ELR (cell line): ENCODE data around the gene CADPS.

Source experiments
- DNase-seq: peaks from one replicate; pipeline ENCODE4 v3.0.0-alpha.2; 2015; ENCODE audit warnings: low read depth

Gene CADPS

DNA sequence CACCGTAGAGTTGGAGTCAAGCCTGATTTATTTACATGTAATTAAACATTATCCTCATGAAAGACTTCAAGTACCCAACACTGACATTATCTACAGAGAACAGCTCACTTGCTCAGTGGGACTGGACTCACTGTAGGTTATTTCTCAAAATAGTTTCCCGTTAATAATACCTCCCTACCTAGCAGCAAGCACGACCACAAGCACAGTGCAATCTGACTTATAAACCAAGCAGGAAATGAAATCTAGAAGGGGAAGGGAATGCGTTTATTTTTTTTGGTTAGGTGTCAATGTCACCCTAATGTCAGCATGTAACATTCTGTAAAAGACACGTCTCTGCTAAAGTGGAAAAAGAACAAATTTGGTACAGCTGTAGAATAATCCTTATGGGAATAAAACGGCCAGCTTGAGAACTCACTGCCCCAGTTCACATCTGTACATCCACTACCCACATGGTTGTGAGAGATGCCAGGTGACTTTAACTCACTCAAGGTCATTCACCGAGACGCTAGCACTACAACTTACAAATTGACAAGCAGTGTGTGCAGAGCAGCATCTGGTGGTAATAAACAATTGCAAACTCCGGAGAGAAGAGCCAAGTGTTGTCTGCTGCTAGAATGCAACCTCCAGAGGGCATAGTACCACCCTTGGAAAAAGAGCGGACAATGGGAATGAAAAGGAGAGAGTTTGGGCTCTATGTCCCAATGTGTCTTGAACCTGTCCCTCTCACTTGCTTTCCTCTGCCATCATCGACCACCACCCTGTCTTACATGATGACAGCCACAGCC, 242.5 kb downstream of the CADPS start:
- DNase-seq: peak; percentile 25

DNA sequence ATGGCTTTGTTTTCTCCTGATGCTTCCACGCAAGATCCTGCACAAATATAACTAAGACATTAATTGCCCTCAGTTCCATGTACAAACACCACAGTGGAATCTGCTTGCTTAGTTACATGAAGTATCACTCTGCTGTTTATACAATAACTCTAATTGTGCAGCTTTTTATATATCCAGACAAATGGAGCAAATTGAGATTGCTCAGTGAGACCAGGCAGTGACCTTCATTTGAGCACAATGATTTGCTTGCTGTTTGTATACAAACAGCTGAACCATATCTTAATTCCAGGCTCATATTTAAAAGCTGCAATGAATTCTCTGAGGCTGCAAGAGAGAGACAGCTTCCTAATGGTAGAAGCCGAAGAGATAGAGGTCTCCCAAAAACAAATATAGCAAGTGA, 243.7 kb downstream of the CADPS start:
- no peak for DNase-seq

DNA sequence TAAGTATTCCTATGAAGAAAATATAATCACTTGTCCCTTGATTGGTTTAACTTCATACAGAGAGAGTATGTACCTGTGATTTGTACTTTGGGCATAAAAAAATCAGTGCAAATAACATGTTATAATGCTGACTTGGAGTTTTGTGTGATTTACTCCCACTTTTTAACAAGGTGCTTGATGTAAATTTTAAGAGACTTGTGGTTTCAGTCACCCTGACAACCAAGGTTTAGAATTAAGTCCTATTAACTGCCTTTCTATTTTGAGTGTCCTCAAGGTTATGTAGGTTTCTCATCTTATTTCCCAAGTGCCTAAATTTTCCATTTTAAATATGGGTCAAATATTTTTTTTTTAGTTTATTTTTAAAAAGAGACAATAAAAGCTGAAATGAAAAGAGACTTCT, 244.6 kb downstream of the CADPS start:
- no peak for DNase-seq

DNA sequence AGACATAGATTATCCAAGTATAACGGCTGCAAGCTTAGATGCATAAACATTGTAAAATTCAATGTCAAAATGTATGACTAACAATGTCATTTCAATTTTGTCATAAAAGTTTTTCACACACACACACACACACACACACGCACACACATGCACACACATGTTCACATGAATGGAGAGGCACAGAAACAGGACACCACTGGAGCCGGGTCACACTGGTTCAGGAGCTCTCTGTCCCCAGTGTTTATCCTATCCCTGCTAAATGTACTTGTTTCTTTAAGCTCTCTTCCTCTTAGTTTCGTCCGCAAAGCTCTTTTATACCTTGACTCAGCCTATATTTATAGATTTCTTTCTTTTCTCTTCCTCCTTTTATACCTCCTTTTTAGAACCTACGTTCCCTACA, 249.9 kb downstream of the CADPS start:
- no peak for DNase-seq

DNA sequence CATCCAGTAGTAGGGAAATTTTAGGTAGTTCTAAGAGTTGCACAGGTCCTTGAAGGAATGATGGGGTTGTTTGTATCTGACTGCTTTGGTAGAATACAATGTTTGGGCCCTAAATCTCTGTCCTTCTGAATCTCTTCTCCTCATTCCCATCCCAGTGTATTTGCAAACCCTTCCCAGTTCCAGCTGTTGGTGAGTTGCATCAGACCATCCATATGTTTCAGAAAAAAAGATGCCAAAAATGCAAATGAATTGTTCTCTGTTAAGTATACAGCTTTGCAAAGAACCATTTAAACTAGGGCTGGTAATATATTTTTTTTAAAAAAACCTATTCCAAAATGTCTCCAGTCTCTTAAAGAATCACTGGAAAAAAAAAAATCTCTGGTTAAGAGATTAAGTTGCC, 251.0 kb downstream of the CADPS start:
- DNase-seq: no peak

DNA sequence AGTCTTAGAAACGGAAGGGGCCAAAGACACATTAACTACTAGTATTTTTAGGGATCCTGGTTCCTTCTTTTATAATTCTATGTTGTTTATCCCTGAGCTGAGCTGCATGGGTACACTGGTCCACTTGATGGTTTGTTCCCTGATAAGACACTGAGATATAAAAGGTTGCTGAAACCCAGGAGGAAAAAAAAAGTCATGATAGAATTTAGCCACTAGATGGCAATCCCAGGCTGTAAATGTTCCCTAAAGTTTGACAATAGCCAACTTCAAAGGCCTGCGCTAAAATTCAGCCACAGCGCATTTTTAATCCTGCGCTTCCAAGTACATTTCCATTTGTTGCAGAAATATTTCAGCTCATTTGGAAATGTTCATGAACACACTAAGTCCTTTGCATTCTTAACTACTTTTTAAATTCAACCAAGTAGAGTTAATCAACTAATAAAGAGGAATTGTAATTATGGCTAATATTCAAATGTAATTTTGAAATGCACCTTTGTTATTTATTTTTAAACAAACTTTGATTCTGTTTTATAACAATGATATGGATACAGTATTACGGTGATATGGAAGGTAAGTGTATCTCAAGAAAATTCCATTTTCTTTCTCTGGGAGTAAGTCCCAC, 252.6 kb downstream of the CADPS start:
- peak; percentile 69 for DNase-seq

DNA sequence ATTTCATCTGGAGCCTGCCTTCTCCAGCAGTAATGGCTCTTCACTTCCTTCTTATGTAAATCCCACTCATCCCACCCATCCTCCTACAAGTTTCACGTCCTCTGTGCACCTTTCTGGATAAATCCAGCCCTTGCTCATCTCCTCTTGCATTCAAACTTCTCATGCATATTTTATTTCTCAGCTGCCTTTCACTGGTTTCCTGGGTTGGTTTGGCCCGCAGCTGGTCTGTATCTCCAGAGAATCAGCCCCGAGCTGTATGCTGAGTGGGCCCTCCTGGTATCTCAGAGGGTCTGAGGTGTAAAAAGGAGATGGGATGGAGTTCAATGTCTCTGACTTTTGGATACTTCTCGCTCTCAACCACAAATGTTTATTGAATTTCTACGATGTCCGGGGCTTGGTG, 253.3 kb downstream of the CADPS start:
- DNase-seq: no peak

DNA sequence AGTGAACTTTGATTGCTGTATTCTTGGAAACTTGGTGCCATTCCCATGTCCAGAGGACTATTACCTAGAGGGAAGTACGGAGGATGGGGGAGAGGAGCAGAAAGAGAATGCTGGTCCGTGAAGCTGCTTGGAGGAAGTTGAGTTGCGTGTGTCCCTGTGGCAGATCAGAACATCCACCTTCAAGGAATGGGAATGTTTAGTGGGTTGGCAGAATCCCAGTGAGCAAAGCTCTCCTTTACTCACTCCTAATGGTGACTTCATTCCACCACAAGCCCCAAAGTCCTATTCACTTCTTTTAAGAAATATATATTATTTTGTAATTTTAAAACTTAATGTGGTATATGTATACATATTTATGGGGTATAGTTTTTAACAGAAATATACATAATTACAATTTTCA, 254.0 kb downstream of the CADPS start:
- DNase-seq: no peak

DNA sequence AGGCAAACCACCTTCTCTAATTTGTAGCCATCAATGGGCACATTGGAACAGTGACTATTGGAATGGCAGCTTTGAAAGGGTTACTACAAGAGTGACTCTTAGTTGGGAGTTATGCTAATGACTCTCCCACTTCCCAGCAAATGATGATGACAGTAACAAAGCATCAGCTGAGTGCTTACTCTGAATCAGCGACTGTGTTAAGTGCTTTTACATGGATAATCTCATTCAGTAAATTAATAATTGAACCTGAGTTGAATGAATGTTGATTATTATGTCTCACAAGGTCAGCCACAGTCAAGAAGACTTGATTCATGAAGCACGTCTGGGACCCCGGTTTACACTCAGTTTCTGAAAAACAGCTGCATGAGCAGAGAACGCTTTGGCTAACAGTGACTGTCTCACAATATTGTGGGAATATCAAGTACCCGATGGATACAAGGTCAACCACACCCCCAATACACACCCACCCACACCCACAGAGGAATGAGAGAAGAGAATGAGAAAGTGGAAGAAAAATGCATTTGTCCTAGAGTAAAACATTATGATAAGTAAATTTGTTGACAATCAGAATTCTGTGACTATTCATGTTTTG, 259.9 kb downstream of the CADPS start:
- peak; percentile 30 for DNase-seq

DNA sequence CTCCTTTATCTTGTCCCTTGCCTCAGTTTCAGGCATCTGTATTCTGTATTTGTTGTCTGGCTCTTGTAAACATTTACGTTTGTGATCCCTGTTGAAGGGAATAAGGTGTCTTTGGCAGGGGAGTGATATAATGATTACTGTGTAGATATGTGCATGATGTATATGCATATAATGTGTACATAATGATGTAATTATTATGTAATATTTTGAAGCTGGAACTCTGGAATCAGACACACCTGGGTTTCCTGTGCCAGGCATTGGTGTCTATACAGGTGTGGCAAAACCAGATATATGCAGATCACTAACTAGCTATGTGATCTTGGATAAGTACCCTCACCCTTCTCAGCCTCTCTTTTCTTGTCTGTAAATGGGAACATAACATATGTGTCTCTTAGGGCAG, 260.7 kb downstream of the CADPS start:
- no peak for DNase-seq

DNA sequence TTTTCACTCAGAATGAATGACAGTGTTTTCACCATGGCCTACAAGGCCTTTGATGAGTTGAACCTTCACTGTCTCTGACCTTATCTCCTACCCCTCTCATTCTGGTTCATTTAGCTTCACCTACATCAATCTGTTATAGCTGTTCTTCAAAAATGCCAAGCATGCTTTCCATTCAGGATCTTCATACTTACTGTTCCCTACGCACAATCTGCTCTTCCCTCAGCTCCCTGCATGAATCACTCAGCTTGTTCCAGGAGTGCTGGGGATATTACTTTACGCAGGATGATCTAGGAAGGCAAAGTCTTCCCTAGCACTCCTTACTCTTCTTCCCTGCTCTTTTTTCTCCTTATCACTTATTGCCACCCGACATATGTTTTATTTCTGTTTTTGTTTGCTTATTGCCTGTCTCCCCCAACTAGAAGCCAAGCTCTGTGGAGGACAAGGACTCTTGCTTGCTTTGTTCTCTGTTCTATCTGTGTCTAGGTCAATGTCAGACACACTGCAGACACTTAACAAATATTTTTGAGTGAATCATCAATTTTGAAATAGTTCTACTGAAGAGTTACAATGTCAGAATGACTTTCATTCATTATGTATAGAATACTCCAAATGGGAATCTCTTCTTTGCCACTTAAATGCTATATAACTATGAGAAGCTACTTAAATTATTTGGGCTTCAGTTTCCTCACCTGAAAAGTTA, 263.5 kb downstream of the CADPS start:
- peak; percentile 64 for DNase-seq

DNA sequence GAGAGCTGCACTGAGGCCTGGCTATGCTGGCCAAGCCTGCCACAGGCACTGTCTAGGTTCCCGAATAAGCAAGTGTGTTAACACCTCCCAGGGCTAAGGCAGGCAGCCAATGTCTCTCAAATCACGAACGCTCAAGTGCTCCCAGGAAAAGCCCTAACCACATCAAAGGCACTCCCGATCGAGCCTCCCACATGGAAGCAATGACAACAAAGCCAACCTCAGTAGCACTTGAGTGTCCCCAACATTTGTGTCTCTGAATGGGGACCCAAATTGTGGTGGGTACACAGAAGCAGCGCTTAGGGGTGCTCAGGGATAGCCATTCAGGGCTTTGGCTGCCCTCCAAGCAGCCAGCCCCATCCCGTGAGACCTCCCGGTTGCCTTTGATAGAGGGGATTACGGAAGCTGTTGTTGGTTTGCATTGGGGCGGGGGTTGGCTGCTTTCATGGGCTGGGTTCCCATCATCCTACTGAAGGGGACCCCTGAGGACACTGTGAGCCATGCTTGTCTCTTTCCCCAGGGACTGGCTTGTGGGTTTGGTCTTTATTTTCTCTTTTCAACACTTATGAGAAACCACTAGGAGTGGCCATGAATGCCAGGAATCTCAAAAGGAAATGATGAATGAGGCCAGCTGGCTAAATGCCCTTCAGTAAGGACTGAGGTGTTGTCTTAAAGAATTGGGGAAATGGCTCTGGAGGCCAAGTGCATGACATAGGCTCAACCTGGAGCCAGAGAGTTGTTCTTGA, 267.8 kb downstream of the CADPS start:
- peak; percentile 85 for DNase-seq

DNA sequence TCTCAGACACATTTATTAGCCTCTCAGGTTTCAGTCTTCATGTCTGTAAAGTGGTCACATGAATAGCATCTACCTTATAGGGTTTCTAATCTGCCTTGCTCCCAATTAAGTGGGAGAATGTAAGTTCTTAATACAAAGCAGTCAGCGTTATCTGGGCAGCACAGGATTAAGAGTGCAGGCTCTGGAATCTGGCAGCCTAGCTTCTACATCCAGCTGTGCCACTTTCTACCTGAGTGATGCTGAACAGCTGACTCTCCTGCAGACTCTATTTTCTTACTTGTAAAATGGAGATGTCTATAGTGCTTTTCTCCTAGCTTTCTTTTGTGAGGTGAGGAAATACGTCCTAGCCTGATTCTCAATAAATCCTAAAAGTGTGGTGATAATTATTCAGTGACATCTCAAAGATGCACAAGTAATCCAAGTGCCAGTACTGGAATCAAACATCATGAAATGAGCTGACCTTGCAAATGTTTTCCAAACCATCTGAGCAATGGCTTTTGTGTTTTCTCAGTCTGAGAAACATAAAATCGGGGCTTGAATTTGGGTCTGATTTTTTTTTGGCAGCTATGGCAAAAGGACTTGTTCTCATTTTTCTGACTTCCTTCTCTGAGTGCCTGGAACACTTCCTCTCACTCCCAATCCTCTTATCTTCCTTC, 269.7 kb downstream of the CADPS start:
- no peak for DNase-seq

DNA sequence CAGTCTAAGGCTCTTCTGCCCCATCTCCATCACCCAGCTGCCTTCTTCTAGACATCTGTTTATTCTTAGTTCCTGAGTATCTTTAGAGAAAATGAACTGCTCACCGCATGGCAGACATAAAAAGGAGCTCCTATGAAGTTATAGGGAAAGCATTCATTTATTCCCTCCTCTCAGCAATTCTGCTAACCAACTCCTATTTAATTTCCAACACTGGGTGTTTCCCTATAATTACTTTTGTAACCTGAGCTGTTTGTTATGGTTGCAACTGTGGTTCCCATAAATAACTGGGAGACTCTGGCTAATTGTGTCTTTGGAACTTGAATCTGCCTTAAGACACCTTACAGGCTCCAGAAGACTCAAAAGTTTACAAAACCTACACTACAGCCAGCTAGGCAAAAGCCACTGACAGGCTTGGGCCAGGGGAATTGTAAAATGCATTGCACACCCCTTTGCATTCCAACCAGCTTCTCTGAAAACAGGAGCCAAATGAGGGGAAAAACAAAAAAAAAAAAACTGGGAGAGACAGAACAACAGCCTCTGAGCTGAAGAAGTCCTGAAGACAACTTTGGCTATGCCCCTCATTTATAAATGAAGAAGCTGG, 270.4 kb downstream of the CADPS start:
- DNase-seq: no peak

DNA sequence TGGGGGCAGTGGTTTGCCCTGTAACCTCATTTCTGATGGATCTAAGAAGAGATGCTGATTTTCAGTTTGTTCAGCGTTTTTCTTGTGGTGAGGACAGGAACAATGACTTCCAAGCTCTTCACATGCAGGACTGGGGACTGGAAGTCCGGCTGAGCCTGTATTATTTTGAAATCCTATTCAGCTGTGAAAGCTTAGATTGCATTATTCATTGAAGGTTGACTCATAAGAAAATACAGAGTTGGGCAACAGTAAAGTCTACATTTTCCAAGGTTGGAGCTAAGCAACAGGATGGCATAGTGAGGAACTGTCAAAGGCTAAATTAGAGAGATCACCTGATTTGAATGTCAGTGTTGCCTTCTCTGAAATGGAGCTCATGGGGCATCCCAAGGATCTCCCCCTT, 270.9 kb downstream of the CADPS start:
- DNase-seq: peak; percentile 91

DNA sequence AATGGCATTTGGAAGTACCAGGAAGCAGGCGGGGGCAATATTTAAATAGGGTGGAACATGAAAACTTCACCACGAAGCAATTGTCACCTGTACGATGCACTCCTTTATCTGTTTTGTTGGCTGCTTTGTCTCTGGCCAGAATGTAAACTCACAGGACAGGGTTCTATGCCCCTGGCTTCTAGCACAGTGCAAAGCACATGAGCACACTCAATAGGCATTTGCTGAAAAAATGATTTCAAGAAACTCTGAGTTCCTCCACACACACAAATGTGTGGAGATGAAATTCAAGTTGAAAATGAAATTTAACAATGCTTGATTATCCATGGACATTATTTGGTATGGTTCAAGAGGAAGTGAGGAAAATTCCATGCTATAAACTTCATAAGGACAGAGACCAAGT, 272.2 kb downstream of the CADPS start:
- peak; percentile 19 for DNase-seq

DNA sequence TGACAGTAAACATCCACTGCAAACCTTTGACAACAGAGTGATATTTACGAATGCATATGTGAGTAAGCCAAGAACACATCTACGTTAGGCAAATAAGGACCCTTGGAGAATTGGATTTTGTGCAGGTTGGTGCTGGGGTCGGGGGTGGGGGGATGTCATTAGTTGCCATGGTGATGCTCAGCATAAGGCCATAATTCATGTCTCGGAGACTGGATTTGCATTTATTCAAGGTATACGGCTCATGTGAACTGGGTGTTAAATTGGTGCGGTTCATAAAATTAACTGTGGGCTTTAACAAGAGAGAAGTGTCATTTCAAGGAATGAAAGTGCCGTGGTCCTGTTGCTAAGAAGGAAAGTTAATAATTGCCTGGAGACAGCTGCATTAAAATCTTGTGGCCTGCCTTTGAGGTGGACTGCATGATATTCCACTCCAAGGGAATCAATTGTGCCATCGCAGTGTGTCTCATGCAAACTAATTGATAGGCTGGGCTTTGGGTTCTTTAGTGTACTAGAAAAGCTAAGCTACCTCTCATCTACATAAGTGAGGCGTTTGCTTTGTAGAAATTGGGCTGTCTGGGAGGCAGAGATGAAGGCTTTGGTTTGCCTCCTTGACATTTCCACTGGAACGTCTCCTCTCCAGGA, 273.0 kb downstream of the CADPS start:
- DNase-seq: no peak

DNA sequence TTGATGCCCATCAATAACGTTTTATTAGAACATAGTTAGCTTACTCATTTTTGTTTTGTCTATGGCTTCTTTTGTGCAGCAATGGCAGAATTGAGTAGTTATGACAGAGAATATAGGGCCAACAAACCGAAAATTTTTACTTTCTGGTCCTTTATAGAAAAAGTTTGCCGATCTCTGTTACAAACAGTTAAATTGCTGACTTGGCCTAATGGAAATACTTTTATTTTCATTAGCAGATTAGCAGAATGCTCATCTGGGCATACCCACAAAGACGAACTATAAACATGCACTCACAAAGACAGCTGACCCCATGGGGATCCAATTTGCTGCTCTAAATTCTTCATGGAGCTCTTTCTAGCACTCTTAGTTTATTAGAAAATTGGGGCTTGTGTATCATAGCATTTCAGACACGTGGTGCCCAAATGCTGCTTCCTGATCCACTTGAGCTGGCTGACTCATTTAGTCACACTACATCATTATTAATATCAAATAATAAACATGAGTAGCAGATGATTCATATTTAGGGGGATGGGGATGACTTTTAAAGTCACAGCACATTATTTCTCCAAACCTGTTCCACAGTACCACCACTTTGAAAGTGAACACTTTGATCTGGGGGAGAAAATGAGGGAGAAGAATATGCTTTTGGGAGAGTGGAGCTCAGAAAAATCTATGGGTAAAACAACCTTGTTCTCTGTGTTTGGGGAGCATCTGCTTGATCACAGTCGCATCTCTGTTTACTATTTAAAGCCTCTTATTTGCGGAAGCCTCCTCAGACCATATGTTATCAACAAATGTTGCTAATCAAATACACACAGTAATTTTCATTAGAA, 273.8 kb downstream of the CADPS start:
- peak; percentile 91 for DNase-seq

DNA sequence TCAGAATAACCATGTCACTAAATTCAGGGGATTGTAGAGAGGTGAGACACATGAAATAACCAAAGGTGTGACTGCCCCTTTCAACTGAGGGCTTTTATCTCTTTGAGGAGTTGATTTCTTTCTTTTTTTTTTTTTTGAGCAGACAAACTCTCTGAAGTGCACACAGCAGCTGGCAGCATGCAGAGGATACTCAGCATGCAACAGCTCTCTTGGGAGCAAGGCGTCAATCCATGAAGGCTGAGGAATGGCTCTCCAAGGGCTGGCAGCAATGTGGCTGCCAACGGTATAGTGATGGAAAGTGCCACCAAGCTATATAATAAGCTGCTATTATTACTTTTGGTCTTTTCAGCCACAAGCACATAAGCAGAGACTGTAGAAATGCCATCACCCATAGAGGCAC, 275.2 kb downstream of the CADPS start:
- DNase-seq: no peak

DNA sequence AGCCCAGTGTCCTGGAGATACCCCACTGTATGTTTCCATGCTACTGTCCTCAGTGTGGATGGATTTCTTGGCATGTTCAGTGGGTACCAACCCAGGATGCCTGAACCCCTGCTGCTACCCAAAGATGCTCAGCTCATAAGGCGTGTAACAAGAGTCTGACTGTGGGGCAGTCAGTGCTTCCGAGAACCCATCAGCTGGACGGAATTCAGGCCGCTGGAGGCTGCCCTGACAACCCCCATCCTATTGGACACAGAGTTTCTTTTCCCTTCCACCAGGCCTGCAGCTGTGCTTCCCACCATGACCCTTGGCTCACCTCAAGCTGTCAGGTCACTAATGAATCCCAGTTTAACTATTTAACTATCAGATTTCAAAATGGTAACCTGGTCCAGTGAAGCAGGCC, 277.7 kb downstream of the CADPS start:
- no peak for DNase-seq
